Activated CD4-positive, alpha-beta T cell treated with anti-CD3 and anti-CD28 coated beads, Interleukin-2, amount 10 ng/mL, durations not matched to agents 24 days and 14 days (primary cell): ENCODE data around the gene ZSWIM9. TPM values are rescaled to one million over a fixed set of nuclear protein-coding genes. Genes with fewer than 3 reads are reported as not detected.

Experiments used
- DNase-seq: peaks from one replicate; pipeline ENCODE4 v3.0.0; 2022
- H3K27ac Mint-ChIP-seq: one replicate; pipeline ENCODE4 v1.8.0; 2022; ENCODE audit warnings: mild to moderate bottlenecking, mixed read lengths
- H3K27me3 Mint-ChIP-seq: one replicate; pipeline ENCODE4 v1.8.0; 2022; ENCODE audit warnings: mixed read lengths
- H3K36me3 Mint-ChIP-seq: one replicate; pipeline ENCODE4 v1.8.0; 2022; ENCODE audit warnings: low read depth, mild to moderate bottlenecking, mixed read lengths
- H3K4me1 Mint-ChIP-seq: one replicate; pipeline ENCODE4 v1.8.0; 2021; ENCODE audit warnings: mixed read lengths
- H3K4me3 Mint-ChIP-seq: one replicate; pipeline ENCODE4 v1.8.0; 2022; ENCODE audit warnings: mild to moderate bottlenecking, moderate library complexity, mixed read lengths
- H3K9me3 Mint-ChIP-seq: one replicate; pipeline ENCODE4 v1.8.0; 2021; ENCODE audit warnings: mixed read lengths
- intact Hi-C: fragments of 100-400 bp; cut with micrococcal nuclease; formaldehyde crosslinking; loops from one replicate; pipeline ENCODE4 v1.15.1; 2023
- total RNA-seq: library from RNA; stranded (reverse); gene quantifications from 2 replicates; pipeline ENCODE4 v1.2.3, GENCODE V29; 2022

ZSWIM9 gene
- 8.0 and 9.9 TPM in 2 replicates for total RNA-seq

GRCh38 chr19:48169939-48170803 is at the start of gene ZSWIM9, which contains the start of gene LIG1:
TSS of gene ZSWIM9 (plus strand) at chr19:48170680. CDS start at chr19:48171803, 1,123 bp downstream.
TSS of gene LIG1 (minus strand) at chr19:48170344. CDS start at chr19:48165566, 4,778 bp downstream.
- H3K9me3 Mint-ChIP-seq, result no peaks in the 10 kb centered on the region
- intact Hi-C loops, result loop anchor here (1.0 to 2.0 kb wide), 2 partner anchors 34 to 91 kb away; no protein-coding TSS in a partner anchor
- peaks cover 34% of the 10 kb centered on the region for H3K4me1 Mint-ChIP-seq
- peak within 1 kb of the TSS; percentile 96 for H3K27ac Mint-ChIP-seq
- peak; percentile 97 for DNase-seq
- peak within 1 kb of the TSS; percentile 98 for H3K4me3 Mint-ChIP-seq
- no peaks in the 10 kb centered on the region for H3K27me3 Mint-ChIP-seq
- peaks cover 36% of the 10 kb centered on the region for H3K36me3 Mint-ChIP-seq

GRCh38 chr19:48121066-48121465 is 49.4 kb upstream of the ZSWIM9 start:
- no peak for DNase-seq
- H3K4me3 Mint-ChIP-seq, result no peak overlapping the region
- H3K9me3 Mint-ChIP-seq, result no peaks in the 10 kb centered on the region
- H3K4me1 Mint-ChIP-seq, result peaks cover 22% of the 10 kb centered on the region
- no peaks in the 10 kb centered on the region for H3K27me3 Mint-ChIP-seq
- H3K27ac Mint-ChIP-seq, result no peak overlapping the region
- intact Hi-C loops, result no loop called here
- H3K36me3 Mint-ChIP-seq, result peaks cover 67% of the 10 kb centered on the region

- Mint-ChIP-seq H3K4me3 (peak overlapping the region; percentile 55), H3K4me1 (peaks cover 22% of the 10 kb centered on the region), H3K9me3 (no peaks in the 10 kb centered on the region), H3K27ac (peak overlapping the region; percentile 88), H3K27me3 (no peaks in the 10 kb centered on the region), H3K36me3 (peaks cover 72% of the 10 kb centered on the region)
- intact Hi-C loops, result no loop called here
- peak; percentile 67 for DNase-seq
These were observed 48.5 kb upstream of the ZSWIM9 start for GRCh38 chr19:48121909-48122371.

DNA sequence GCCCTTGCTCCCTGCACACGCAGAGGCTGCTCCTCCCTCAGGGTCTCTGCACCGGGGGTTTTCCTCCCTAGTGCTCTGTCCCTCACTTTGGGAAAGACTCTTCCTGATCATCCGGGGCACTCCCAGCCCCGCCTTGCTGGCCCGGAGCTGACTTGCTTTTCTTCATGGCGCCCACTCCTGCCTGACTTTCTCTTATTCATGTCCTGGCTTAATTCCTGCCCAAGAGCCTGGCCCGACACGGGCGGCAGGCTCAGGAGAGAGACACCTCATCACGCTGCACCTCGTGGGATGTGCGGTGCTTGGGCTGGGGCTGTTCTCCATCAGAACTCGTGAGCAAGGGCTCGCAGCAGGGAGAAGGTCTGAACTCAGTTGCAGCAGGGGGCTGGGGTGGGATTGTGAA is 48.1 kb upstream of the ZSWIM9 start:
- intact Hi-C loops, result no loop called here
- Mint-ChIP-seq H3K27ac (peak overlapping the region; percentile 88), H3K4me3 (peak overlapping the region; percentile 55), H3K4me1 (peaks cover 21% of the 10 kb centered on the region), H3K36me3 (peaks cover 74% of the 10 kb centered on the region), H3K27me3 (no peaks in the 10 kb centered on the region), H3K9me3 (no peaks in the 10 kb centered on the region)
- no peak for DNase-seq

DNA sequence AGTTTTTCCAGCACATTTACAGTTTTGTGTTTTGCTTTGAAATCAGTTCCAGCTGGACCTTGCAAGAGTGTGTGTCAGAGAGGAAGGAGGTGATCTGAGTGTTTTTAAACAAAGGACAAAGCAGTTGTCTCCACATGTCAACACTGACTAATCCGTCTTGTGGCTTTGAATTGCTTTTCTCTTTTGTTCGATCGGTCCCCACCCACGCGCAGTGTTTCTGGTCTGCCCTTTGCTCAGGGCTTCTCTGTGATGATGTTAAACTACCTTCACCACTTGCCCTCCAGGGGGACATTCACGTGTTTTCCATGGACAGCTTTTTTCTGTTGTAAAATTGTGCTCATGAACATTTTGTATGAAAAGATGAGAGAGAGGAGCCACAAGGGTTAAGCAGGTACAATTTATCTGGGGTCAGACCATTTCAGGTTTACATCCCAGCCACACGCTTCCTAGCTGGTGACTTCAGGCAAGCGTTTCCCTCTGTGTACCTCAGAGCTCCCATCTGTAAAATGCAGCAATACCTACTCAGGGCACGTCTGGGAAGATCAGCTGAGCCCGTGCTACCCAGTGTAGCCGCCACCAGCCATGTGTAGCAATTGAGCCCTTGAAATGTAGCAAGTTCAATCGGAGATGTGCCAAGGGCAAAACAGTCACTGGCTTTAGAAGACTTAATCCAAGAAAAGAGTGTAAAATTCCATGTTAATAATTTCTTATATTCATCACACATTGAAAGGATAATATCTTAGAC is 46.4 kb upstream of the ZSWIM9 start:
- peaks cover 73% of the 10 kb centered on the region for H3K36me3 Mint-ChIP-seq
- DNase-seq, result no peak
- no peaks in the 10 kb centered on the region for H3K27me3 Mint-ChIP-seq
- peak overlapping the region; percentile 46 for H3K27ac Mint-ChIP-seq
- intact Hi-C loops, result no loop called here
- H3K9me3 Mint-ChIP-seq, result no peaks in the 10 kb centered on the region
- H3K4me1 Mint-ChIP-seq, result peaks cover 14% of the 10 kb centered on the region
- H3K4me3 Mint-ChIP-seq, result no peak overlapping the region

GRCh38 chr19:48127561-48127960 is 42.9 kb upstream of the ZSWIM9 start:
- Mint-ChIP-seq H3K36me3 (peaks cover 66% of the 10 kb centered on the region), H3K27me3 (no peaks in the 10 kb centered on the region), H3K4me3 (no peak overlapping the region), H3K4me1 (peaks cover 7% of the 10 kb centered on the region), H3K9me3 (no peaks in the 10 kb centered on the region), H3K27ac (no peak overlapping the region)
- intact Hi-C loops, result no loop called here
- DNase-seq, result no peak

GRCh38 chr19:48133094-48133493 is 37.4 kb upstream of the ZSWIM9 start:
- no peaks in the 10 kb centered on the region for H3K4me1 Mint-ChIP-seq

DNA sequence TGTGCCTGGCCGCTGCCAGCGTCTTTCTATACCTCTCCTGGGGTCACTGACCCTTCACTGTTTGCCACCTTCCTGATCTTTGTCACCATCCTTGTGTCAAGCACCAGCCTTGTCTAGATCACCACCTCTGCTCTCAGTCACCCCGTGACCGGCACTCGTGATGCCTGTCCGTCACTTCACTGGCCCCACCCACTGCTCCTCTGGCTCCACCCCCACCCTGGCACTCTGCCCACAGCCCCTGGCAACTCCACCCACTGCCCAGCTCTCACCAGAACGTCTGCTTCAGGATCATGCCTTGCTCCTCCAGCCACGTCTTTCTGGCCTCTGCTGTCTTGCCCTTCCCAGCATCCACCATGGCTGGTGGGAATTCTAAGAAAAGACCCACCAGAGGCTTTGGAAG is 35.1 kb upstream of the ZSWIM9 start:
- H3K27me3 Mint-ChIP-seq, result no peaks in the 10 kb centered on the region
- no peak overlapping the region for H3K27ac Mint-ChIP-seq
- H3K4me1 Mint-ChIP-seq, result no peaks in the 10 kb centered on the region
- H3K4me3 Mint-ChIP-seq, result no peak overlapping the region
- H3K36me3 Mint-ChIP-seq, result peaks cover 39% of the 10 kb centered on the region
- H3K9me3 Mint-ChIP-seq, result no peaks in the 10 kb centered on the region
- intact Hi-C loops, result no loop called here
- DNase-seq, result no peak

More at GRCh38 chr19:48133094-48133493, 37.4 kb upstream of the ZSWIM9 start:
- H3K27ac Mint-ChIP-seq, result no peak overlapping the region
- no peaks in the 10 kb centered on the region for H3K27me3 Mint-ChIP-seq
- no peaks in the 10 kb centered on the region for H3K9me3 Mint-ChIP-seq
- intact Hi-C loops, result no loop called here
- no peak for DNase-seq
- peaks cover 39% of the 10 kb centered on the region for H3K36me3 Mint-ChIP-seq
- no peak overlapping the region for H3K4me3 Mint-ChIP-seq

DNA sequence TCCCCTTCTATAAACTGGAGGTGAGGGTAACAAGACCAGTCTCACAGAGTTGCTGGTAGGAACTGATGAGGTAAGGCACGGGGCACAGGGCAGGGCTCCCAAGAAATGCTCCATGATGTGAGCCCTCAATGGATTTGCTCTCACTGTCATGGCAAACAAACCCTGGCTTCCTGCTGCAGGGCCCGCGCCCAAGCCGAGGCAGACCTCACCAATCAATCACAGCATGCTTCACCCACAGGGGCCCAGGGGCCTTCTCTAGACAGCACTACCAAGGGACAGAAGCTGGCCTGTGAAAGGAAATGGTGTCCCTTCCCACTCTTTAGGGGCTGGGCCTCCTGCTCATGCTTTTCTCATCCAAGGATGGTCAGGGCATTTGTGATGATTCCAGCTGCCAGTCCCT is 33.9 kb upstream of the ZSWIM9 start:
- H3K27me3 Mint-ChIP-seq, result no peaks in the 10 kb centered on the region
- no peak overlapping the region for H3K27ac Mint-ChIP-seq
- H3K36me3 Mint-ChIP-seq, result peaks cover 34% of the 10 kb centered on the region
- no peaks in the 10 kb centered on the region for H3K4me1 Mint-ChIP-seq
- DNase-seq, result no peak
- intact Hi-C loops, result no loop called here
- H3K9me3 Mint-ChIP-seq, result no peaks in the 10 kb centered on the region
- H3K4me3 Mint-ChIP-seq, result no peak overlapping the region

DNA sequence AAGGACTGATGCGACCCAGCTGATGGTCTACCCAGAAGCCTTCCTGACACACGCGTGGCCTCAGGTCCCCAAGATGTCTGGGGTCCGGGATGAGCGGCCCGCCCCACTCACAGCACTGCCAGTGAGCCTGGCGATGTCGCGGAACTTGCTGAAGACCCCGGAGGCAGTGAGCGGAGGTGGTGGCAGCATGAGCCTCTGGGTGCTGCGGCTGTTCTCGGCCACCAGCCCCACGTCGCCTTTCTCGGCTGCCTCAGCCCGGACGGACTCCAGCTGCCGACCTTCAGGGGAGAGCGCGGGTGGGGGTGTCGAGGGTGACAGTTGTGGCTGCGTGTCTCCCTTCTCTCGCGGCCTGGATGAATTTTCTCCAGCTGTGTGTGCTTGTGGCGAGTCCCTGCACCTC is 33.1 kb upstream of the ZSWIM9 start:
- H3K27me3 Mint-ChIP-seq, result no peaks in the 10 kb centered on the region
- DNase-seq, result no peak
- H3K36me3 Mint-ChIP-seq, result peaks cover 29% of the 10 kb centered on the region
- intact Hi-C loops, result no loop called here
- H3K4me1 Mint-ChIP-seq, result no peaks in the 10 kb centered on the region
- no peaks in the 10 kb centered on the region for H3K9me3 Mint-ChIP-seq
- H3K27ac Mint-ChIP-seq, result no peak overlapping the region
- H3K4me3 Mint-ChIP-seq, result no peak overlapping the region

- H3K36me3 Mint-ChIP-seq, result peaks cover 40% of the 10 kb centered on the region
- no peaks in the 10 kb centered on the region for H3K4me1 Mint-ChIP-seq
- no peak overlapping the region for H3K27ac Mint-ChIP-seq
- no peaks in the 10 kb centered on the region for H3K9me3 Mint-ChIP-seq
- no peaks in the 10 kb centered on the region for H3K27me3 Mint-ChIP-seq
- intact Hi-C loops, result no loop called here
- no peak for DNase-seq
- H3K4me3 Mint-ChIP-seq, result no peak overlapping the region
These were observed 31.4 kb upstream of the ZSWIM9 start for GRCh38 chr19:48139053-48139452.

DNA sequence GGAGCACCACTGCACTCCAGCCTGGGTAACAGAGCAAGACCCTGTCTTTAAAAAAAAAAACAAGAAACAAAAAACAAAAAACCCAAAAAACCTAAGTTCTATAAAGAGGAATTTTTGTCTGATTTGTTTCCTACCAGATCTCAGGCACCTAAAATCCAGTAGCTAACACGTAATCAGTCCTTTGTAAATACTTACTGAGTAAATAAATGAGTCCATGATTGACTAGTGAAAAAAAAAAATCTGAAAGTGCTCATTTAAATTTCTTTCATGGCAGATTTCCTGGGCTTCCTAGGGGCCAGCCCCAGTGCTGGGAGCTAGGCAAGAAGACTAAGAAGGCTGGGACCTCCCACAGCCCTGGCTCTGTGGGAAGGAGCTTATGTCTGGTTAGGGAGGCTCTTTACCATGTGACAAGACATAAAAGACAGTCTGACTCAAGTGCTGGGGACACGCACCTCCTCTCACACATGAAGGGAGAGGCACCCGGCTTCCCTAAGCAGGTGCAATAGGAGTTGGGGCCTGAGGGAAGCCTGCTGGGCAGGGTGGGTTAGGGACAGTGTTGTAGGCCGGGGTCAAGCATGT is 22.8 kb upstream of the ZSWIM9 start:
- DNase-seq, result no peak
- intact Hi-C loops, result no loop called here
- no peak overlapping the region for H3K27ac Mint-ChIP-seq
- H3K36me3 Mint-ChIP-seq, result peaks cover 35% of the 10 kb centered on the region
- no peaks in the 10 kb centered on the region for H3K9me3 Mint-ChIP-seq
- no peak overlapping the region for H3K4me3 Mint-ChIP-seq
- no peaks in the 10 kb centered on the region for H3K27me3 Mint-ChIP-seq
- H3K4me1 Mint-ChIP-seq, result peaks cover 2% of the 10 kb centered on the region

GRCh38 chr19:48148576-48148975 is 21.9 kb upstream of the ZSWIM9 start:
- Mint-ChIP-seq H3K36me3 (peaks cover 28% of the 10 kb centered on the region), H3K4me3 (no peak overlapping the region), H3K27me3 (no peaks in the 10 kb centered on the region), H3K9me3 (no peaks in the 10 kb centered on the region), H3K4me1 (peaks cover 2% of the 10 kb centered on the region), H3K27ac (no peak overlapping the region)
- intact Hi-C loops, result no loop called here
- DNase-seq, result no peak

DNA sequence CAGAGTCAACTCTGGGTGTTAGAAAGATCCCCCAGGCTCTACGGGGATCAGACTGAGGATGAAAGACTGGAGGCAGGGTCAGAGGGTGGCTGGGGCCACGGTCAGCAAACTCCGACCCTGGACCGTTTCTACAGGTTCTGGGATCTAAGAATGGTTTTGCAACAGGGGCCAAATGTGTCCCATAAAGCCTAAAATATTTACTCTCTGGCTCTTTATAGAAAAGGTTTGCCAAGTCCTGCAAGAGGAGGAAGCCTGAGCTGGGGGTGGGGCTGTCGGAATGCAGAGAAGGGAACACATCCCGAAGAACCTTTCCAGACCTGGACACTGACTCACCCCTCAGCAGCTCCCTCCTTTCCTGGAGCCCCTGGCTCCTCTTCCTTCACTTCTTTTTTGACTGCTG is 21.1 kb upstream of the ZSWIM9 start:
- H3K36me3 Mint-ChIP-seq, result peaks cover 26% of the 10 kb centered on the region
- no peaks in the 10 kb centered on the region for H3K9me3 Mint-ChIP-seq
- no peak for DNase-seq
- H3K27me3 Mint-ChIP-seq, result no peaks in the 10 kb centered on the region
- H3K4me3 Mint-ChIP-seq, result no peak overlapping the region
- intact Hi-C loops, result no loop called here
- H3K27ac Mint-ChIP-seq, result no peak overlapping the region
- H3K4me1 Mint-ChIP-seq, result peaks cover 2% of the 10 kb centered on the region
